ENCODE results near the gene RNASE13. TPM values are rescaled to one million over a fixed set of nuclear protein-coding genes. Genes with fewer than 3 reads are reported as not detected.

Gene RNASE13, protein sequence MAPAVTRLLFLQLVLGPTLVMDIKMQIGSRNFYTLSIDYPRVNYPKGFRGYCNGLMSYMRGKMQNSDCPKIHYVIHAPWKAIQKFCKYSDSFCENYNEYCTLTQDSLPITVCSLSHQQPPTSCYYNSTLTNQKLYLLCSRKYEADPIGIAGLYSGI
- total RNA-seq: not detected in 2 replicates

DNA sequence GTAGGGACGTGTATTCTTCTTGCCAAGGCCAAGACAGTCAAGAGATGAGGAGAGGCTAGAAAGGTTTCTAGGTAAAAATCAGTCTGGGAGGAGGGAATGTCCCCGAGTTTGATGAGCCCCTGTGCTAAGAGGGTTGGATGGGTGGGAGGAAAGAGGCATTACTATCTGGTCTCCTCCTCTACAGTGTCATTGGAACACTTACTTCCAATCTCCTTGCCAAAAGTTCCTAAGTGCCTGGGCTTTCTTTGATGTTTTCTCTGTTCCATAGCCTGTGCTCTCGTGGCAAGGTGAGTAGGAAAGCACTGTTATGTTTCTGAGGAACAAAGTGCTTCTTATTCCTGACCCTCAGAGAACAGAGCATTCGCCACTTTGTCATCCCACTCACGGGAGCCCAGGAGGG lies at the start of gene RNASE13:
Gene RNASE13, minus strand, starts transcription at position 101 of the 400 bp plus-strand sequence. CDS start 519 bp downstream, outside the sequence.

DNA sequence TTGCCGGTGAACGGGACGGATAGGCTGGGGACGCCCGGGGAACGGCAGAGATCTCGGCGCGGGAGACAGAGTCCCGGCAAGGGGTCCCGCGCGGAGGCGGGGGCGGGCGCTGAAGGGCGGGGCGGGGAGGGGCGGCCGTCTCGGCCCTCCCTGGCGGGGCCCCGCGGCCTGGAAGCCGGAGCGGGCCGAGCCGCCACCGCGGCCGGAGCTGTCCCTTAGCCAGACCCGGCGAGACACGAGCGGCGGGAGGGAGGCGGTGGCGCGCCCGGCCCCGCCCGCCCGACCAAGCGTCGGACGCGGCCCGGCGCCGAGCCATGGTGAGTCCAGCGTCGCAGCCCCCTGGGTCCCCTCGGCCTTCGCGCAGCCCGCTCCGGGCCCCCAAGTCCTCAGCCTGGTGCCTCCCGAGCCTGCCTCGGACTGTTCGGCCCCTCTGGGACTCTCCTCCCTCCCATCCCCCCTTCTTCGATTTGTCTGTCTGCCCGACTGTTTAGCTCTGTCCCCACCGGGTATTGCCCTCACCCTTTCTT lies 35.5 kb upstream of the RNASE13 start, which contains the start of gene ARHGEF40:
Gene ARHGEF40, plus strand, starts transcription at position 222 of the 527 bp plus-strand sequence. Its CDS starts 93 bp downstream, at position 315.

GRCh38 chr14:21057803-21058675 lies 23.4 kb upstream of the RNASE13 start, which contains the start of gene RNASE8:
RNASE8 (plus strand) TSS chr14:21057822; CDS start chr14:21057893, 71 bp downstream.

DNA sequence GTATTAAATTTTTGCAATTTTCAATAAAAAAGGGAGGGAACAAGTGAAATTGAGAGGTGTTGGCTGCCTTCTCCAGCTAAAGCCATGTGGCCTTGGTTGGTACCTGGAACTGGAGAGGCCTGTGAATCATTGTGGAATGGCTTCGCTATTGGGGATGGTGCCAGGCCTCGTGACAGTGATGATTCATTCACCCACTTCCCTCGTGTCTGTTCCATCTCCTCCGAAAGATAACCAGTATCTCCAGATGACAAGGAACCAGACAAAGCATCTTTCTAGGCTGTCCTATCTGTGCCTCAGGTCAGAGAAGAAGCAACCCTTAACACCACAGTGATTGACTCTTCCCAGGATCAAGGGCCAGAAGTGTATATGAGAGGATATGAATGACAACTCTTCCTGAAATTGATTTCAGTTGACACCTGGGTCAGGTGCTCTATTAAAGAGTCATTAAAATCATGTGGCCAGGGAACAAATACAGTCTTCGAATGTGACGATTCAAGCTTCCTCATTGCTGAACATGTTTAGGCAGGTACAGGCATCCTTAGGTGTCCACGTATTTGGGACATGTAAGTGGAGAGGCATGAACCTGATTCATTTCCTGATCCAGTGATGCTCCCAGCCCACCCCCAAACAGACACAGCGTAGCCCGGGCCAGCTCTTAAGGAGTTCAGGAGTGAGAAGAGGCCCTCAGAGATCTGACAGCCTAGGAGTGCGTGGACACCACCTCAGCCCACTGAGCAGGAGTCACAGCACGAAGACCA lies 7.2 kb upstream of the RNASE13 start, which contains the start of gene RNASE7:
Gene RNASE7, plus strand, starts transcription at position 687 of the 758 bp plus-strand sequence. CDS start 631 bp downstream, outside the sequence.

GRCh38 chr14:21029917-21030316 lies 4.7 kb downstream of the RNASE13 start, which contains the start of gene TPPP2:
TPPP2 (plus strand) TSS chr14:21030217; CDS start chr14:21030582, 365 bp downstream.

GRCh38 chr14:21024585-21025370 lies 9.8 kb downstream of the RNASE13 start, which contains the start of gene NDRG2:
NDRG2 (minus strand) TSS chr14:21025061; CDS start chr14:21023315, 1,746 bp downstream.

DNA sequence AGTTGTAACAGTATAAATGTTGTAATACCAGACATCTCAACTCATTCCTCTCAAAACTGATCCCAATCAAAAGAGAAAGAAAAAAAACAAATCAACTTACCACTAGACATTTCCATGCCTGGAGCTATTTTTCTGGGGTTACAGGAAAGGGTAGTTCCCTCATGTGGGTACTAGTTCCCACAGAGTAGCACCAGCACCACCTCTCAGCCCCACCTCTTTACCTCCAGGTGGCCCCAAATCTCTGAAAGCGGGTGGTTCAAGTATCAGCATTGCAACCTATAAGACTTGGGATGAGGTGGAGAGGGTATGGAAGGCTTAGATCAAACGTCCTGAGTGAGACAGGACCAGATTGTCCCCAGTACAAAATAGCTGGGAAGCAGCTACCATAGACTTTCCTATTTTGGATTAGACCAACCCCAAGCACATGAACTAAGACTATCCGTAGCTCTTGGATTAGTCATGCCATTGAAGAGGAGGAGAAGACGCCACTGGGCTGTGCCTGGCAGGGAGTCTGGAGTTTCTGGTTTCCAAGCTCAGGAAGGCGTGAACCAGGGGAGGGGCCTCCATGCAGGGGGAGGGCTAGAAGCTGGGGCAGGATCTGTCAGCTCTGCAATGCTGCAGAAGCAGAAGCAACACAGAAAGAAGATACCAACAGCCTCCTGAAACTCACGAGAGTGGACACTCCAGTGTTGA lies 35.8 kb downstream of the RNASE13 start, which contains the start of gene SLC39A2:
Gene SLC39A2, plus strand, starts transcription at position 620 of the 693 bp plus-strand sequence. CDS start 154 bp downstream, outside the sequence.

GRCh38 chr14:20989787-20990600 lies 44.6 kb downstream of the RNASE13 start, which contains the start of gene METTL17:
METTL17 (plus strand) TSS chr14:20989980; CDS start chr14:20990003, 23 bp downstream.

Other genes with a start within 250 kb of the RNASE13 start
- gene RNASE1, start 232.0 kb downstream of the RNASE13 start, total RNA-seq: 1.7 and 4.1 TPM in 2 replicates
- gene RNASE3, start 143.4 kb downstream of the RNASE13 start, total RNA-seq: not detected in 2 replicates
- not detected in 2 replicates for gene RNASE2, start 79.3 kb downstream of the RNASE13 start, total RNA-seq
- gene METTL17, start 44.8 kb downstream of the RNASE13 start, total RNA-seq: 43.2 and 57.8 TPM in 2 replicates
- gene SLC39A2, start 35.5 kb downstream of the RNASE13 start, total RNA-seq: 0.32 TPM in 1 of 2 replicates, not detected in the other
- 2.7 and 12.0 TPM in 2 replicates for gene NDRG2, start 9.7 kb downstream of the RNASE13 start, total RNA-seq
- gene TPPP2, start 4.6 kb downstream of the RNASE13 start, total RNA-seq: not detected in 2 replicates
- not detected in 2 replicates for gene RNASE7, start 7.6 kb upstream of the RNASE13 start, total RNA-seq
- not detected in 2 replicates for gene RNASE8, start 23.0 kb upstream of the RNASE13 start, total RNA-seq
- 39.9 and 55.2 TPM in 2 replicates for gene ARHGEF40, start 35.5 kb upstream of the RNASE13 start, total RNA-seq
- 6.2 and 19.7 TPM in 2 replicates for gene ZNF219, start 63.8 kb upstream of the RNASE13 start, total RNA-seq
- not detected in 2 replicates for gene TMEM253, start 66.3 kb upstream of the RNASE13 start, total RNA-seq
- not detected in 2 replicates for gene OR5AU1, start 121.3 kb upstream of the RNASE13 start, total RNA-seq
- 691 and 692 TPM in 2 replicates for gene HNRNPC, start 234.6 kb upstream of the RNASE13 start, total RNA-seq
- gene RPGRIP1, start 245.3 kb upstream of the RNASE13 start, total RNA-seq: under 0.01 TPM in 1 of 2 replicates, not detected in the other